GM23248 (cell line): ENCODE data around the gene IL36RN. TPM values are rescaled to one million over a fixed set of nuclear protein-coding genes. Genes with fewer than 3 reads are reported as not detected.

Experiments
- DNase-seq: peaks from one replicate; pipeline ENCODE4 v3.0.0-alpha.2; 2015
- H2AFZ ChIP-seq: fragments of 200-600 bp; sonication (generic); 2 replicates; pipeline ENCODE4 v1.6.1; 2016; ENCODE audit warnings: antibody characterized with exemption
- H3F3A ChIP-seq: fragments of 200-600 bp; sonication (generic); 2 replicates; pipeline ENCODE4 v1.6.1; 2016; ENCODE audit warnings: mild to moderate bottlenecking, antibody characterized with exemption, mixed run types; ENCODE audit not compliant: insufficient read depth
- H3K27ac ChIP-seq: fragments of 200-600 bp; sonication (generic); 2 replicates; pipeline ENCODE4 v1.5.1; 2016; ENCODE audit warnings: mild to moderate bottlenecking
- H3K27me3 ChIP-seq: fragments of 200-600 bp; sonication (generic); replicated peaks from 2 replicates; pipeline ENCODE4 v1.6.1; 2016; ENCODE audit warnings: mild to moderate bottlenecking; ENCODE audit not compliant: insufficient read depth
- H3K36me3 ChIP-seq: fragments of 200-600 bp; sonication (generic); 2 replicates; pipeline ENCODE4 v1.6.1; 2016; ENCODE audit warnings: low read depth, mild to moderate bottlenecking
- H3K4me1 ChIP-seq: fragments of 200-600 bp; sonication (generic); 2 replicates; pipeline ENCODE4 v1.6.1; 2016; ENCODE audit warnings: mild to moderate bottlenecking; ENCODE audit not compliant: insufficient read depth
- H3K4me2 ChIP-seq: fragments of 200-600 bp; sonication (generic); one replicate; pipeline ENCODE4 v1.6.1; 2016; ENCODE audit warnings: mild to moderate bottlenecking; ENCODE audit not compliant: unreplicated experiment
- H3K4me3 ChIP-seq: fragments of 200-600 bp; sonication (generic); 2 replicates; pipeline ENCODE4 v1.5.1; 2016; ENCODE audit warnings: mild to moderate bottlenecking
- H3K79me2 ChIP-seq: fragments of 200-600 bp; sonication (generic); 2 replicates; pipeline ENCODE4 v1.6.1; 2016; ENCODE audit warnings: mild to moderate bottlenecking; ENCODE audit not compliant: insufficient read depth
- H3K9ac ChIP-seq: fragments of 200-600 bp; sonication (generic); 2 replicates; pipeline ENCODE4 v1.6.1; 2016; ENCODE audit warnings: mild to moderate bottlenecking
- H3K9me2 ChIP-seq: fragments of 200-600 bp; sonication (generic); 2 replicates; pipeline ENCODE4 v1.6.1; 2016; ENCODE audit warnings: mixed run types, mild to moderate bottlenecking, moderate library complexity; ENCODE audit not compliant: insufficient read depth
- H3K9me3 ChIP-seq: fragments of 200-600 bp; sonication (generic); one replicate; pipeline ENCODE4 v1.6.1; 2017; ENCODE audit warnings: low read depth
- H4K20me1 ChIP-seq: fragments of 200-600 bp; sonication (generic); 2 replicates; pipeline ENCODE4 v1.6.0; 2016; ENCODE audit not compliant: insufficient read depth
- EZH2 ChIP-seq: fragments of 200-600 bp; sonication (generic); IDR thresholded peaks from 2 replicates; pipeline ENCODE4 v1.6.1; 2018; ENCODE audit warnings: antibody characterized with exemption, mild to moderate bottlenecking; ENCODE audit not compliant: insufficient read depth, poor library complexity, severe bottlenecking
- EZH2phosphoT487 ChIP-seq: fragments of 200-600 bp; sonication (generic); IDR thresholded peaks from 2 replicates; pipeline ENCODE4 v1.6.1; 2018; ENCODE audit warnings: antibody characterized with exemption, moderate library complexity, mild to moderate bottlenecking, low read depth; ENCODE audit not compliant: insufficient read depth
- WGBS, 2 experiments: methylation state at CpG; one replicate each; pipeline ENCODE4 v1.1.6; 2015 to 2017; ENCODE audit warnings: low lambda C conversion rate in 2 of 2, low coverage in 1 of 2; ENCODE audit errors: missing lambda C conversion rate in 2 of 2; 5-methylcytosine and 5-hydroxymethylcytosine counted together
- in situ Hi-C: fragments of 300-500 bp; cut with MboI; formaldehyde crosslinking; loops from 2 replicates; pipeline ENCODE4 v1.15.0; 2020
- polyA plus RNA-seq: library from polyadenylated mRNA; unstranded; fragments of >200 nt; fragmentation: Nextera tagmentation; extraction: Ambion mirVana; gene quantifications from 2 replicates; pipeline ENCODE4 v1.2.1, GENCODE V29; 2016
- total RNA-seq: library from RNA; depleted of rRNA; stranded (reverse); fragments of >200 nt; shearing (Covaris generic); gene quantifications from 2 replicates; pipeline ENCODE4 v1.2.3, GENCODE V29; 2014

Gene IL36RN
- total and polyA plus RNA-seq, 2 experiments from 2014 or later = not detected

DNA sequence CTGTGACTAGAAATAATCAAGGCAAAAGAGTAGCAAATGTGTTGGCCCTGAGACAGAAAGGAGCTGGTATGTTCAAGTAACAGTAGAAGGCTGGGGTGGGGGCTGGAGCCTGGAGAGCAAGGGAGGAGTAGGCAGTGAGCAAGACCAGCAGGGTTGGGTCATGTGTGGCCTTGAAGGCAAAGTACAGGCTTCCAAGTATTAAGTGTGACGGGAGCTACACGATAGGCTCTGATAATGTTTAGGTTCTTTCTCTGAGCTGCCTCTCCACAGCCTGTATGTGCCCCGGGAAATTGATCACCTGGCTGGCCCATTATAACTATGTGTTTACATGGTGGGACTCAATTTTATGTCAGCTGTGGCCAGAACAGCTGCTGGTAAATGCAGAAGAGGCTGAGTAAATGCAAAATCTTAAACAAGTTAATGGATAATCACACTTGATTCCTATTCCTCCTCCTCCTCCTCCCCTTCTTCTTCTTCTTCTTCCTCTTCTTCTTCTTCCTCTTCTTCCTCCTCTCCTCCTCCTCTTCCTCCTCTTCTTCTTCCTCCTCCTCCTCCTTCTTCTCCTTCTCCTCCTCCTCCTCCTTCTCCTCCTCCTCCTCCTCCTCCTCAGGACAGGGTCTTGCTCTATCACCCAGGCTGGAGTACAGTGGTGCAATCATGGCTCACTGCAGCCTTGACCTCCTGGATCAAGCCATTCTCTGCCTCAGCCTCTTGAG lies 18.1 kb downstream of the IL36RN start:
- Histone ChIP-seq H3K9ac (no peak overlapping the region), H3F3A (peaks cover 5% of the 10 kb centered on the region; the same call in 1 of the 2 replicates), H3K4me3 (no peak overlapping the region), H3K9me2 (no peaks in the 10 kb centered on the region), H3K36me3 (no peaks in the 10 kb centered on the region), H3K4me1 (peaks cover 12% of the 10 kb centered on the region), H2AFZ (no peak overlapping the region), H3K4me2 (no peak overlapping the region), H3K27ac (no peak overlapping the region), H3K79me2 (no peaks in the 10 kb centered on the region), H3K27me3 (peaks cover 18% of the 10 kb centered on the region; the same call in 1 of the 2 replicates), H4K20me1 (no peaks in the 10 kb centered on the region), H3K9me3 (no peaks in the 10 kb centered on the region)
- no peak for DNase-seq
- no peak for TF ChIP-seq EZH2
- no peak for TF ChIP-seq EZH2phosphoT487
- 57 to 59% methylated on average over 3 of the region's 3 CpGs for WGBS, 2 experiments
- in situ Hi-C loops = no loop called here

- Histone ChIP-seq H3K4me2 (peak overlapping the region; percentile 23), H3K36me3 (no peaks in the 10 kb centered on the region), H2AFZ (no peak overlapping the region), H3K9me2 (no peaks in the 10 kb centered on the region), H3K27me3 (peaks cover 18% of the 10 kb centered on the region; the same call in 1 of the 2 replicates), H3F3A (peaks cover 5% of the 10 kb centered on the region; the same call in 1 of the 2 replicates), H3K4me3 (no peak overlapping the region), H3K4me1 (peaks cover 12% of the 10 kb centered on the region), H3K9ac (no peak overlapping the region), H3K27ac (peak overlapping the region; percentile 40), H4K20me1 (no peaks in the 10 kb centered on the region), H3K9me3 (no peaks in the 10 kb centered on the region), H3K79me2 (no peaks in the 10 kb centered on the region)
- WGBS, 2 experiments = 13 to 53% methylated on average over 1 of the region's 1 CpG
- TF ChIP-seq EZH2 (no peak), EZH2phosphoT487 (no peak)
- peak; percentile 68 for DNase-seq
- in situ Hi-C loops = no loop called here
Observed at GRCh38 chr2:113077921-113078320, 18.9 kb downstream of the IL36RN start.

DNA sequence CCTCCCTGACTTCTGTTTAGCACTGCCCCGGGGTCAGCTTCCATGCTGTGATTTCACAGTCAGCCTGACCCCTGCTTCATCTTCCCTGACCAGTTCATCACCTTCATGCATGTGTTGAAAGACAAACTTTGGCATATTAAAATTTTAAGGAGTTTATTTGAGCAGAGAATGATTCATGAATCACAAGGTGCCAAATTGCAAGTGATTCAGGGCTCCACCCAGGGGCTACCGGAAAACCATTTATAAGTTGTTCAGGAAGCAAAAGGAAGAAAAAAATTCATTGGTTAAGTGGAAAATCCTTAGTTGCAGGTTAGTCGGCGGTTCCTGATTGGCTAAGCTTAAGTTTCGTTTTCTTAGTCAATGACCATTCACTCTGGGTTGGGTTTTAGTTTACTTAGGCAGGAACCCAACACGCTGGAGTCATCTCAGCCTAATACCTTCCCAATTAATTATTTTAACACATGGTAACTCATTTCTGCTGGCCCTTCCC lies 19.4 kb downstream of the IL36RN start:
- no peaks in the 10 kb centered on the region for H3K9me2 ChIP-seq
- no peaks in the 10 kb centered on the region for H4K20me1 ChIP-seq
- H3K4me3 ChIP-seq = no peak overlapping the region
- H3K36me3 ChIP-seq = no peaks in the 10 kb centered on the region
- WGBS, 2 experiments = 28 to 31% methylated on average over 6 of the region's 6 CpGs
- peak; percentile 81 for DNase-seq
- H3K4me1 ChIP-seq = peaks cover 12% of the 10 kb centered on the region
- H3K27ac ChIP-seq = peak overlapping the region; percentile 40
- peaks cover 18% of the 10 kb centered on the region; the same call in 1 of the 2 replicates for H3K27me3 ChIP-seq
- no peak for TF ChIP-seq EZH2phosphoT487
- no peak for TF ChIP-seq EZH2
- no peak overlapping the region for H3K9ac ChIP-seq
- in situ Hi-C loops = no loop called here
- no peaks in the 10 kb centered on the region for H3K79me2 ChIP-seq
- peak overlapping the region; percentile 23 for H3K4me2 ChIP-seq
- H3K9me3 ChIP-seq = no peaks in the 10 kb centered on the region
- no peak overlapping the region for H2AFZ ChIP-seq
- H3F3A ChIP-seq = peaks cover 5% of the 10 kb centered on the region; the same call in 1 of the 2 replicates

DNA sequence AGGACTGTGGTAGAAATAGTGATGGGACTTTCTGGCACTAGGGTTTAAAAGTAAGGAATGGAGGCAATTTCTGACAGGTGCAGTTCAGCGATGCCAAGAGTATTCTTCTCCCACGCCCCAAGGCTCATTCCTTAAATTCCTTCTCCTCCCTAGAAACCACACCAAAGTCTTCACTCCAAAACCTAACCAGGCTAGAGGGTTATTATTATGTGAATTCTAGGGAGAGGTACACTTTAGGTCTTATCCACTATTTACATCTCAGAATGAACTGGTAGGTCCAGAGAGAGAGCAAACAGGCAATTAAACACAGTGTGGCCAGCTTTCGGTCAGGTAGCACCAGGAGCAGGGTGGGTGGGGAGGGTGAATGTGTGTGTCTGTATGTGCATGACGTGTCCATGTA lies 20.1 kb downstream of the IL36RN start:
- H3K27me3 ChIP-seq = peaks cover 18% of the 10 kb centered on the region; the same call in 1 of the 2 replicates
- H3K4me1 ChIP-seq = peaks cover 12% of the 10 kb centered on the region
- TF ChIP-seq EZH2phosphoT487 (no peak), EZH2 (no peak)
- H3K4me2 ChIP-seq = no peak overlapping the region
- no peak overlapping the region for H3K9ac ChIP-seq
- no peaks in the 10 kb centered on the region for H4K20me1 ChIP-seq
- H3K9me2 ChIP-seq = no peaks in the 10 kb centered on the region
- H3K4me3 ChIP-seq = no peak overlapping the region
- no peak overlapping the region for H2AFZ ChIP-seq
- H3K9me3 ChIP-seq = no peaks in the 10 kb centered on the region
- in situ Hi-C loops = no loop called here
- H3K36me3 ChIP-seq = no peaks in the 10 kb centered on the region
- no peak for DNase-seq
- WGBS, 2 experiments = 58 to 65% methylated on average over 3 to 4 of the region's 4 CpGs
- no peaks in the 10 kb centered on the region for H3K79me2 ChIP-seq
- H3K27ac ChIP-seq = no peak overlapping the region
- peaks cover 5% of the 10 kb centered on the region; the same call in 1 of the 2 replicates for H3F3A ChIP-seq
